Activated CD4-positive, alpha-beta T cell treated with anti-CD3 and anti-CD28 coated beads for 48 hours (primary cell): ENCODE measurements around the gene SP5.
"Not testable (repeated sequence)": the region's sequence is repeated elsewhere in the genome, so short reads cannot be mapped to it uniquely, and the experiment has no call there.

ENCODE experiments used
- DNase-seq: peaks from one replicate; pipeline ENCODE4 v3.0.0-alpha.2; 2020

The SP5 gene

DNA sequence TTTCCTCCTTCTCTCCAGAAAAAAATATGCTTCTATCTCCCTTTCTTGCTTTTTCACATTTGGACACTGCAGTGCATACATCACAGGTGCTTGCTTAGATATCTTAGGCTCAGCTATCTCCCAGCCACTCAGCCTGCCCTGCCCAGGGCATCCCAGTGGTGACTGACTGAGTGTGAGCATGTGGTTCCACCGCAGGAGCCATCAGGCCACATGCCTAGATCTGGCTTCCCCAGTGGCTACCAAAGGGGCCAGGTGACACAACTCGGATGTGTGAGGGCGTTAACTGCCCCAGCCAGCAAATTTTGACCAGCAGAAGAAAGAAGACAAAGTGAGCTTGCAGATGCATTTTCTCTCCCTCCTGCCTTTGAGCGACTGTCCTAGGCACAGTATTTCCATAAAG is 25.5 kb downstream of the SP5 start:
- DNase-seq = no peak

DNA sequence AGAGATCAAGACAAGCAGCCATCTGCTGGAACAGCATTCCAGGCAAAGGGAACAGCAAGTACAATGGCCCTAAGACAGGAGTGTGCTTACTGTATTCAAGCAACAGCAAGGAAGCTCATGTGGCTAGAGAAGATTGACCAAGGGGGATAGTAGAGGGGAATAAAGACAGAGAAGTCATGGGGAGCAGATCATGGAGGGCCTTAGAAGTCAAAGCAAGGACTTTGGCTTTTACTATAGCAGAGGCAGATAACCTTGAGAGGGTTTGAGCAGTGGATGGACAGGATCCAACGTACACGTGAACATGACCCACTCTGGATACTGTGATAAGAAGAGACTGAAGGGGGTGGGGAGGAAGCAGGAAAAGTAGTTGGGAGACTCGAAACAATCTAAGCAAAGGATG is 26.9 kb downstream of the SP5 start:
- DNase-seq = no peak

DNA sequence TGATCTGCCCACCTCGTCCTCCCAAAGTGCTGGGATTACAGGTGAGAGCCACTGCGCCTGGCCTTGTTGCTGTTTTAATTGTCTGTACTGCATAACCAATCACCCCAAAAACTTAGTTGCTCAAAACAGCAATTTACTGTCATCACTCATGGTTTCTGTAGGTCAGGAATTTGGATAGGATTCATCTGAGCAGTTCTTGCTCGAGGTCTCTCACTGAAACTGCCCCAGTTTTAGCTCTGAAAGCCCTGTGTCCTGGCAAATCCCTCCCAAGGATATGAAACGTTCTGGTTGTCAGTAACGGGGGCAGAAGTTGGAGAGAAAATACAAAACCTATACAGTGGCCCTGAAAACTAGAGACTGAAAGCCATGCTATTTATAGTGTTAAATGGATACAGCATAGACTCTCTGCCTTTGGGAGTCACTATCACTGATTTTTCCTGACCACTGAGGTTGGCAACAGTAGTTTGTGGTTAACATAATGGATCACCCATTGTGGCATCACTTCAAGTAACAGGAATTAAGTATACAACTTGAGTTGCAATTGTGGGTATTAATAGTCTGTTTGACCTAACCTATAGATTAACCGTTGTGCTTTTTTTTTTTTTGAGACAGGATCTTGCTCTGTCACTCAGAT is 27.9 kb downstream of the SP5 start:
- DNase-seq = no peak

DNA sequence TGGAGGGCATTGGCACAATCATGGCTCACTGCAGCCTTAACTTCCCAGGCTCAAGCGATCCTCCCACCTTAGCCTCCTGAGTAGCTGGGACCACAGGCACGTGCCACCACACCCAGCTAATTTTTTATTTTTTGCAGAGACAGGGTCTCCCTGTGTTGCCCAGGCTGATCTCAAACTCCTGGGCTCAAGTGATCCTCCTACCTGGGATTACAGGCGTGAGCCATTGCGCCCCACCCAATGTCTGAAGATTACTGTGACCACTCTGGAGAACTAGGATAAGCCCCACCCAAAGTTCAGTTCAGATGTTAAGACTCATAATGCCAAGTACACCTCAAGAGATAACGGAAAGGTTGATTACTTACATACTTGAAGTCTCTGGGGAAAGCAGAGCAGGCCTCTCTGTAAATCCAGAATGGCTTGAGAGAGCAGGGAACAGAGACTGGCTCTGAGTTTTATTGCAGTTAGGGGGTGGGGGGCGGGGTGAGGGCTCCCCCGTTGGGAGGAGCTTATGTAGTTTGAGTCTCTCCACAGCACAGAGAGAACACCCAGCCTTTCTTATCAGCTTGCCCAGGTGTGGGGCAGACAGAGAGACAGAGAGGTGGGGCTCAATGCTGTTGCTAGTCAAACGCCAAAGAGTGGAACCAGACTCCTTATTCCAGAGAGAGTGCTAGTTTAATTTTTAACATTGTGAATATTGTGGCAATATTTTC is 28.5 kb downstream of the SP5 start:
- DNase-seq = no peak

DNA sequence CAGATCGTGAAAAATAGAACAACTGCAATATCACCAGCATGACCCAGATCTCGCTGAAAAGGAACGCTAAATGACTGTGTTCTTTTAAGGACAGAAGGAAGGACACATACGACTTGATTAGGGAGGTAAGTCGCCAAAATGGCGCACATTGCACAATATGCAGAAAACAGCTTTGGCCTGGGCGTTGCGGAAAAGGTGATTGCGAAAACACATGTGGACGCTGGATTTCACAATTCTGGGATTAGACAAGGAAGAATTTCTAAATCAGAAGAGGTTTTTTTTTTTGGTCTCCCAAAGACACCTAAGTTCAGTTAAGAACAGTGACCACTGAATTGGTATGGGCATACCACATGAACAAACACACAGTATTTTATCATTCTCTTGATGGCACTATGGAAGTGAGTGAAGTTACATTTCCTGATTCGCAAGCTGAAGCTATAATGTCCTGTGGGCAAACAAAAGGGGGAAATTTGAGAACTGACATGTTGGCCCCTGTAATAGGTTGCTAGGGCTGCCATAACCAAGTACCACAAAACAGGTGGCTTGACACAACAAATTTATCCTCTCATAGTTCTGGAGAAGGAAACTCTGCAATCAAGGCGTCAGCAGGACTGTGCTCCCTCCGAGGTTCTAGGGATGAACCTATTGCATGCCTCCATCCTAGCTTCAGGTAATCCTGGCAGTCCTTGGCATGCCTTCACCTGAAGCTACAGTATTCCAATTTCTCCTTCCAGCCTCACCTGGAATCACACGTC is 29.3 kb downstream of the SP5 start:
- no peak for DNase-seq

DNA sequence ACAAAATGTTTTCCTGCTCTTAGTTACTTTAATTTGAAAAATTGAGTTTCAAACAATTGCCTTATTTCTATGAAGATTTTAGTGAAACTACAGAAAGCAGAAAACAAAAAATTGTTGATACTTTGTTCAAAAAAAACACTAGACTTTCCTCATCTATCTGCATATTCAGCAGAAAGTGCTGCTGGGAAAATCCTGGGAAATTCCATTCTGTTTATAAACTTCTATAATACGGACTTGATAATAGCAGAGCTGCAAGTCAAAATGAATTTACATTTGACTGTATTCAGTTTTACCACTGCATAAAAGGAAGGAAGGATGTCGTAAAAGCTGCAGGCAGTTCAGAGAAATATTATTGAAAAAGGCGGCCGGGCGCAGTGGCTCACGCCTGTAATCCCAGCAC is 30.2 kb downstream of the SP5 start:
- DNase-seq = no peak

DNA sequence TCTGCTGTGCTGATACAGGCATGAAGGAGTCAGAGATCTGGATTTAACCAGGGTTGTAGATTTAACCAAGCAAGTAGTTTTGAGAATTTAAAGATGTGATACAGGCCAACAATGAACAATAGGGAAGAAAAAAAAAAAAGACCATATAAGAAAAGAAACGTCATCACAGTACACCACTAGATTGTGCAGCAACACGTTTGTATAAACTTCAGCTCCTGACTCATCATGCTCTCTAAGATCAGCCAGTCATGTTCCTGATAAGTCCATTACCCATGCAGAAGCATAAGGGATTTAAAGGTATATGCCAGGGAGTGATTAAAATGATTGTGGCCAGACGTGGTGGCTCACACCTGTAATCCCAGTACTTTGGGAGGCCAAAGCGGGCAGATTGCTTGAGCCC is 32.8 kb downstream of the SP5 start:
- DNase-seq = no peak

DNA sequence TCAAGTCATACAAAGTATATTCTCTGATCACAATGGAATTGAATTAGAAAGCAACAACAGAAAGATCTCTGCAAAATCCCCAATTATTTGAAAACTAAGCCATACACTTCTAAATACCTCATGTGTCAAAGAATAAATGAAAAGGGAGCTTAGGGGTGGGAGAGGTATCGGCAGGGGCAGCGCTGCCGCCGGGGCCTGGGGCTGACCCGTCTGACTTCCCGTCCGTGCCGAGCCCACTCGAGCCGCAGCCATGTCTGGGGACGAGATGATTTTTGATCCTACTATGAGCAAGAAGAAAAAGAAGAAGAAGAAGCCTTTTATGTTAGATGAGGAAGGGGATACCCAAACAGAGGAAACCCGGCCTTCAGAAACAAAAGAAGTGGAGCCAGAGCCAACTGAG is 36.4 kb downstream of the SP5 start:
- DNase-seq = not testable (repeated sequence)

DNA sequence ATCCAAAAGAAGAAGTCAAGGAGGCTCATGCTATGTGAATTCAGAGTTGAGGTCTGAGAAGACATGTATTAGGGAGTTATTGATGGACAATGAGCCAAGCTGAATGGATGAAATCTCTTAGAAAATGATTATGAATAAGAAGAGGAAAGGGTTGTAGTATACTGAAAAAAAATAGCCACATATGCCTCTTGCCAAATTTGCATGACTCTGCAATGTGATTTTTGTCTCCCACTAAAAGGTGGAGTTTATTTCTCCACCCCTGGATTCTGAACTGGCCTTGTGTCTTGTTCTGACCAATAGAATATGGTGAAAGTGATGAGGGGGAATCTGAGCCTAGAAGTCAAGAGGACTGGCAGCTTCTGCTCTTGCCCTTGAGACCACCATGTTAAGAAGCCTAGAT is 46.4 kb downstream of the SP5 start:
- no peak for DNase-seq

DNA sequence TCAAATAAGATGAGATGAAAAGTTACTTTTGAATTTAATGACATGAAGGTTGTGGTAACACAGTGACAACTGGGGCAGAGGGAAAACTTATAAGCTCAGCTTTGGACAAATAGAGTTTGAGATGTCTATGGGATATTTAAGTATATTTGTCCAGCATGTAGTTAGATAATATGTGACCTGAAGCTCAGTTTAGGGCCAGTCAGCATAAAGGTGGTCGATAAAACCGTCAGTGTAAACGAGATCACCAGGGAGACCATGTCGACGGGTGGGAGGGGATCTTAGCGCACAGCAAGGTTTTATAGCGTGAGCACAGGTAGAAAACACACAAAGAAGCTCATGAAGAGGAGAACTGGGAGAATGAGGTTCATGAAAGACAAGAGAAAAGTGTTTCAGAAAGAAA is 47.6 kb downstream of the SP5 start:
- no peak for DNase-seq

DNA sequence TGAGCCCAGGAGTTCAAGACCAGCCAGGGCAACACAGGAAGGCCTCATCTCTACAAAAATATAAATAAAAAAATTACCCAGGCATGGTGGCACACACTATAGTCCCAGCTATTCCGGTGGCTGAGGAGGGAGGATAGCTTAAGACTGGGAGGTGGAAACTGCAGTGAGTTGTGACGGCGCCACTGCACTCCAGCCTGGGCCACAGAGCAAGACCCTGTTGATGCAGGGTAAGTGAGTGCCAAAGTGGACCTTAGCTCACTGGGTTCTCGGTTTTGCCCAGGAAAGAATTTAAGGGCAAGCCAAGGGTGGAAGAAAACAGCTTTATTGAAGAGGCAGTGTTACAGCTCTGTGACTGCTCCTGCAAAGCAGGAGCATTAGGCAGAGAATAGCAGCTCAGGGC is 48.1 kb downstream of the SP5 start:
- DNase-seq = no peak

DNA sequence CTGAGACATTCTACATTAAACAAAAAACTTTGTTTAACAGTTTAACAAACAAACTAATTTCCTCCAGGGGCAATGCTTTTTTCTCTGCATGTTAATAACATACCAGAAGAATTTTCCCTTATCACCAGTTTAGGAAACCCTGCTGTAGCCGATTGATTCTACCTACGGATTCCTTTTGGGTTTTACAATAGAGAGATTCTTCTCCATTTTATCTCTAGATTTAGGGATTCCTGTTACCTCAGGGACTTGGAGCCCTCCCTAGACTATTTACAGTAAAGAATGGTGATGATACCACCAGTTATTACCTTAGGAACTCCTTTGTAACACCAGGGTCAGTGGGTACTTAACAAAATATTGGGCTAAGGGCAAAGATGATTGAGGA is 49.7 kb downstream of the SP5 start:
- no peak for DNase-seq

DNA sequence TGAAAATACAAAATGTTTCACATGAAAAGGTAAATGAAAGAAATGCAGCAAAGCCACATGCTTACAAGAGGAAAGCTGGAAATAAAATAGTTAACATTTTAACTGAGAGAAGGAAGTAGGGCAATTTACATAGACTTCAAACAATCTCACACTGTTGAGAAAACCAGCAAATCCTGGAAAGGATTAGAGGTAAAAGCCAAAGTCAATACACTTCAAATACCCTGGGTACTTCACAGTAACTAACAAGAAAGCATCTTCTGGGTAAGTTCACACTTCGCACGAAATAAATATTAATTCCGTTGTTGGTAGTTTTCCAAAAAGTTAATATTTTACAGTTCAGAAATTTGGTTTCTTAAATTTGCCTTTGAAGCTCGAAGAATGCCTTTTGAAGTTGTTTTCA is 51.6 kb downstream of the SP5 start:
- DNase-seq = no peak
